GM18951 (cell line): Measurements from ENCODE around the gene CACNB4.
"Not testable (repeated sequence)": the region's sequence is repeated elsewhere in the genome, so short reads cannot be mapped to it uniquely, and the experiment has no call there.

Experiments
- POLR2A ChIP-seq: IDR thresholded peaks from 4 replicates; pipeline ENCODE4 v1.6.1; 2011; ENCODE audit warnings: mild to moderate bottlenecking; ENCODE audit not compliant: insufficient read length, insufficient read depth; ENCODE audit errors: extremely low read depth
- in situ Hi-C: fragments of 300-500 bp; cut with MboI; formaldehyde crosslinking; loops from one replicate; pipeline ENCODE4 v1.12.0; 2022; ENCODE audit warnings: low sequenced_read_pairs, mixed read lengths, inconsistent platforms; ENCODE audit not compliant: unreplicated experiment

CACNB4 gene

DNA sequence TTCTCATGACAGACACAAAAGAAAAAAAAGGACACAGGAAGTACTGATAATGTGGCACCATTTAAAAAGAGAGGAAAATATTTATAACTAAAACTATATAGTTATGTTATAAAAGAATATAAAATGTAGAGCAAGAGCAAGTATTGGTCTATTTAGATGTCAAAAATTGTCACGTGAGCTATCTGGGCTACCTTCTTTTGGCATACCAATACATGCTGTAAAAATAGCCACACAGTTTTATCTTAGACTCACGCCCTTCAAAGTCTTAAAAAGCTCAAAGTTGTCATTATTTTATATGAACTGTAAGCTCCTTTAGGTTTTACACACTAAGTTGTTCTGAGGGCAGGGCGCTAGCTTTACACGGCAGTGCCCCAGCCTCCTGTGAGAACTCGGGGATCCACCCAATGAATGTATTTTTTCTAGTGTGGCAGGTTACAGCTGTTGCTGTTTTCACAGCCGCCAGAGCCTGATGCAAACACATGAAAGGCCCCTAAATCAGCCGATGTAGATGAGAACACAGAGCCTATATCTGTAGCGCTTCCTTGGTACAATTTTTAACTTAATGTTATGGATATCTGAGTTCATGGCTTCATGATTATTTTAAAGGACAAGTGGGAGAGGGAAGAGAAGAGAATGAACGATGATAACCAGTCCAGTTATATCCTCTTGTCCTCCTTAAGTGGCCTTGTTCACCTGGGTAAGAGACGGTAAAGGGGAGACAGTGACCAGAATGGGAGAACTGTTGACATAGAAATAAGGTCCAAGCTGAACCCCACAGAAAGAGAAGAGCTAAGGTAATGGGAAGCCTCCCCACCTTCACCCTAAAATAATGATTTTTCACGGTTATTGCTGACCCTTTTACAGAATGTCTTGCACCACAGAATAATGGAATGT is 130.8 kb downstream of the CACNB4 start:
- in situ Hi-C loops = no loop called here
- no peak for TF ChIP-seq POLR2A

DNA sequence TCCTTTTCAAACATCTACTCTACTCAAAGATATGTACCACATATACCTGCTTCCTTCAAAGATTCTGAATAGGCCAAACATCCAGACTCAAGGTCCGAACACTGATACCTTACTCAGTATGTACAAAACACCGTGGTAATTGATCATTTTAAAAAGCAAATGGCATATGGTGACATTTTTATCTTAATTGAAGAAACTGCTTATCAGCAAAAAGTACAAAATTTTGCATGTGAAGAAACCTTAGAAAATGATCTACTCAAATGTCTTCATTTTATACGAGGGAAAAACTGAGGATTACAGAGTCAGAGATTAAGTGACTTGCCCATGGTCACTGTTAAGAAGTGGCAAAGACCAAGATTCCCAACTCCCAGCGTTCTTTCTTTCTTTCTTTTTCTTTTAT is 133.0 kb downstream of the CACNB4 start:
- in situ Hi-C loops = no loop called here
- no peak for TF ChIP-seq POLR2A

DNA sequence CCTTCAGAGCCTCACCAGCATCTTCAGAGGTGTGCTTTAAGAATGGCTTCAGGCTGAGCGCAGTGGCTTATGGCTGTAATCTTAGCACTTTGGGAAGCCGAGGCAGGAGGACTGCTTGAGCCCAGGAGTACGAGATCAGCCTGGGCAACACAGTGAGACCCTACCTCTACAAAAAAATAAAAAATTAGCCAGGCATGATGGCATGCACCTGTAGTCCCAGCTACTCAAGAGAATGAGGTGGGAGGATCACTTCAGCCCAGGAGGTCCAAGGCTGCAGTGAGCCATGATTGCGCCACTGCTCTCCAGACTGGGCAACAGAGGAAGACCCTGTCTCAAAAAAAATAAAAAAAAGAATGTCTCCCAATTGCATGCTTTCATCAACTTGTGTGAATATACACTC is 137.3 kb downstream of the CACNB4 start:
- in situ Hi-C loops = no loop called here
- no peak for TF ChIP-seq POLR2A

DNA sequence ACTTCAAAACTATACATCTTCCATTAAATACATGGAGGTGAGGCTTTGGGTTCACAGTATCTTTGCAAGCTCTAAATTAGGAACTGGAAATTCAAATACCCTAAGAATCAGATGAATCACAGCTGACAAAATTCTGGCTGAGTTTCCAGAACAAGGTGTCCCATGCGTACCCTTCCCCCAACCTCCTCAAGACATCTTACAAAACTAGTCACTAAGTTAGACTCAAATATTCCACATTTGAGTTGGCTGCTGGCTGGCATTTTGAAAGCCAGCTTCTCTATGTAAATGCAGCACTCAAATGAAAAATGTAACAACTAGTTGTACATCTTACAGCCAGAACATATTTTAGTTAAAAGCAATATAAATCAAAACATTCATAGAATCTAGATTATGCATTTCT is 139.6 kb downstream of the CACNB4 start:
- in situ Hi-C loops = no loop called here
- TF ChIP-seq POLR2A = no peak

DNA sequence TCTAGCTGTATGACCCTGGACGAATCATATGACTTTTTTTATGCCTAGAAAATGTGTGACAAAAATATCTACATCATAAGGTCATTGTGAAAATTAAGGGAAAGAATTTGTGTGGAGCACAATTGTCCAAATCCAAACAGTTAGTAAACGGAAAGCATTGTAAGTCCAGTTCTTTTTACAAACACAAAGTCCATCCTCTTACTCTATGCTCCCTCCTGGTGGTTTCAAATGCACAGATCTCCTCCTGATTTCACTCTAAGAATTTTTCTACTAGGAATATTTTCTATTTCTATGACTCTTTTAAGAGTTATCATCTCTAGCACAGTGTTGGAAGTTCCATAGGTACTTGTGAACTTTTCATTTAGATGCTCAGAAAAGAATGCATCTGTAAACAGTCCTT is 145.4 kb downstream of the CACNB4 start:
- in situ Hi-C loops = no loop called here
- no peak for TF ChIP-seq POLR2A

DNA sequence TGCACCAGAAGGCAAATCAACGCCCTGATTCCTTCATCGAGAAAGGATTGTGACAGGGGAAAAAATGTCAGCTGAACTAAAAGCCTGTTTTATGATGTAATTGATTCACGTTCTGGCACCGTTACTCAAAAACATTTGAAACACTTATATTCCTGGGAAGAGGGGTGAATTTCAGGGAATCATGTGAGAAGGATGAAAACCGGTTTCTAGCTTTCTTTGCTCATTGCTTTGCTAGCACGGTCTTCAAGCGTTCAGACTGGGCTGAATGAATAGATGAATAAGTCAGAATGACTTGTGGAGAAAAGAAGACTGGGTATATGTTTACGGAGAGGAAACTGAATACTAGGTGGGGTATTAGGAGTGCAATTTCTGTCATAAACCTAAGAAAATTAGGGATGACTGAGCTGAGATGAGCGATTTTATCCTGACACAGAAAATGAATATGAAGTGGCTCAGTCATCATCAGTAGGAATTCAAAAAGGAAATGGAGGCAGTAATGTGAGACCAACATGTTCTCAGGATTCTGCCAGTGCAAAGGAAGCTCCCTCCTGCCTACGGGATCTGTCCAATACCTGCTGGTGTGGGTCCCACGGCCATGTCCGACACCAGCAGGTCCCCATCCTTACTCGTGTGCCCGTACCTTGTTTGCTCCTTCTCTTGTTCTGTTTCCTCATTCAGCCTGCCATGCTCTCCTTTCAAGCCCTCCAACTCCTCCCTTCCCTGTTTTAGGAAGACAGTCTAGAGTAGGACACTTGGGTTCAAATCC is 146.0 kb downstream of the CACNB4 start:
- in situ Hi-C loops = no loop called here
- no peak for TF ChIP-seq POLR2A

DNA sequence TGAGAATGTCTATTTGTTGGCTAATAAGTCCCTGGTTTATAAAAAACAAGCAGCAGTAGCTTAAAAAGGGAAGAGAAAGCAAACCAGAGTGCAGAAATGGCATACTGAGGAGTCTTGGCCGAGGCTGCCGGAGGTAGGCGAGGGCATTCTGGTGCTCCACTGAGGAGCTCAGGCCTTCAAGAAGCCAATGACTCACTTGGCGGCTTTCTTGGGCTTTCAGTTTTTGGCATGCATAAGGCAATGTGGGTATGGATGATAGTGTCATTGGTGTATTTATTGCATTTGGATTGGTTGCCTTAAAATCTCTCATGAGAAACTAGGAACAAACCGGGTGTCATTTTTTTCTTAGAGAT is 151.1 kb downstream of the CACNB4 start:
- no peak for TF ChIP-seq POLR2A
- in situ Hi-C loops = no loop called here

DNA sequence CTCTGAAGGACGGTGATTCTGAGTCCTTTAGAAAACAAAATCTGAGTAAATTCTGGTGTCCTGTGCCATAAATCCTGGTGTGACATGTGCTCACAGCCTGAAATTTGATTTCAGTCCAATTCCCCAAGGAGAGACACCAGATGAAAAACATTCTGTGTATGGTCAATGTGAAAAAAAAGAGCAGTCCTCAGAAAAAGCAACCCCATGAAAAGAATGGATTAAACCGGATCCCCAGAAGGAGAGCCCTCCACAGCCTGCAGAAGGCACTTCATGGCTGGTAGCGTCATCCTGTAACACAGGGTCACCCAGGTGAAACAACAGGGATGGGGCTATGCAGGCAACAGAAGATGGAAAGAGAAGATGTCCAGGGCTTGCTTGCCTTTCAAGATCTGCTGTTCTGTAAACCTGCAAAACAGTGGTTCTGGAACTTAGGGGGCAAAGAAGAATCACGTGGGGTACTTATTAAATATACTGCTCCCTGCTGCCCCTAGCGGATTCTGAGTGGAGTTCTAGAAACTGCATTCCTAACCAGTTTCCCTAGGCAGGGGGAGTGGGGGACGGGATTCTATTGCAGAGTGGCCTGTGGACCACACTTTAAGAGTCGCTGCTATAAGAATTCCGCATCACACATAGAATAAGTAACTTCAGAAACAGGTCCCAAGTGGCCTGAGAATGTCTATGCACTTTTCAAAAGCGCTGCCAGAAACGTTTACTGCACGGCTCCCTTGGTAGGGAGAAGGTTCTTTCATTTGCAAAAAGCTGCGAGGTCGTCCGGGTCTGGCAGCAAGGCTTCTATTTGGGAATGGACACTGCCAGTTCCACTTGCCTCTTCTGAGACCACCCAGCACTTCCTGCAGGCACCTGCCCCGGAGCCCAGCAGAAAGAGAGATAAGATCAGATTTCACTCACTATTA is 151.7 kb downstream of the CACNB4 start:
- TF ChIP-seq POLR2A = no peak
- in situ Hi-C loops = no loop called here

DNA sequence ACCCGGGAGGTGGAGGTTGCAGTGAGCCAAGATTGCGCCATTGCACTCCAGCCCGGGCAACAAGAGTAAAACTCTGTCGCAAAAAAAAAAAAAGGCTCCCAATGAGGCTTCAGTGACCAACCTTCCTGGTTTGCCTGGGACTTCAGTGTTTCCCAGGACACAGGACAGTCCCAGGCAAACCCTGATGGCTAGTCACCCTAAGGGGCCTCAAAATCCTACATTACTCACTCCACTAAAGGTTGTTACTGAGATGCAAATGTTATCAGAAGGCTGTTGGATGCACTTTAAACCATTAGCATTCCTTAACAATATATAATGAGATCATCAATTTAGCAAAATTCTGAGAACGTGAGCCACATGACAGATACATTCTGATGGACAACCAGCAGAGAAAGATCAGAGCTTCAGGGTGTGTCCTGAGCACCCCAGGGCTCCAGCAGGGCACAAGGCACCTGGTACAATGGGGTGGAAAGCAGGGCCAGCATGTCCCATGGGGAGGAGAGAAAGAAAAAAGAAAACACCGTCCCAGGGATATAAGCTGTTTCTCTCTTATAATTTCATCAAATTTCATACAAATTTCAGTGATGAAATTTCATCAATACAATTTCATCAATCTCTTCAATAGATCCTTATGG is 152.5 kb downstream of the CACNB4 start:
- no peak for TF ChIP-seq POLR2A
- in situ Hi-C loops = no loop called here

DNA sequence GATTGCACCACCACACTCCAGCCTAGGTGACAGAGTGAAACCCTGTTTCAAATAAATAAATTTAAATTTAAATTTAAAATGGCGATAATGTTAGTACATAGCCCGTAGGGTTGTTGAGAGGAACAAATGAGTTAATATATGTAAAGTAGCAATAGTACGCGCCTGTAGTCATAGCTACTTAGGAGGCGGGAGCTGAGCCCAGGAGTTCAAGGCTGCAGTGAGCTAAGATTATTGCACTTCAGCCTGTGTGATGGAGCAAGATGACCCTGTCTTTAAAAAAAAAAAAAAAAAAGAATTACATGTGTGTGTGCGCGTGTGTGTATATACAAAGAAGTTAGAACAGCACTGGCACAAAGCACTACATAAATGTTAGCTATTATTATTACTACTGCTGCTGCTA is 153.2 kb downstream of the CACNB4 start:
- in situ Hi-C loops = no loop called here
- no peak for TF ChIP-seq POLR2A

DNA sequence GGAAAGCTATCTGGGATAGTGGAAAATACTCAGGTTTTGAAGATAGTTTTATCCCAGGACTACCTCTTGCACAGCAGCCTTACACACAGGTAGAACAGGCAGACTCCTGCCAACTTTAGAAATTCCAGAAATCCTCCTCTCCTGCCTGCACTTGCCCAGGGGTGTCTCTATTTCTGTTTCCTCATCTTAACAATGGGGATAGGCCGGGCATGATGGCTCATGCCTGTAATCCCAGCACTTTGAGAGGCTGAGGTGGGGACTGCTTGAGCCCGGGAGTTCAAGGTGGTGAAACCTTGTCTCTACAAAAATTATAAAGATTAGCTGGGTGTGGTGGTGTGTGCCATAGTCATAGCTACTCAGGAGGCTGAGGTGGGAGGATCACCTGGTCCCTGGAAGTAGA is 153.7 kb downstream of the CACNB4 start:
- in situ Hi-C loops = no loop called here
- no peak for TF ChIP-seq POLR2A

DNA sequence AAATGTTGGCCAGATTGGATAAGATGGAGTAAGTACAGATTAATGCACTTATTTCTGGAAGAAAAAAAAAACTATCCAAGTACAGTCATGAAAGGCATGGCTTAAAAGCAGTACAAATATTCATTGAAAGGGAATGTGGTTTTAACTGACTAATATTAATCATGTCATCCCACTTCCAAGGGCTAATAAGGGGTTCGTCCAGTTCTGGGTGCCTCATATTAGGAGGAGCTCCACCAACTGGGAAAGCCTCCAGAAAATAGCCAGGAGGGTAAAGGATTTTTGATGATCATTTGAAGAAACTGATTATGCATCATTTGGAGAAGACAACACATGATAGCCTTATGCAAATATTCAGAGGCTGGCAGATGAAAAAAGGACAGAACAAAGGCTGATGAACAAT is 155.4 kb downstream of the CACNB4 start:
- TF ChIP-seq POLR2A = no peak
- in situ Hi-C loops = no loop called here

DNA sequence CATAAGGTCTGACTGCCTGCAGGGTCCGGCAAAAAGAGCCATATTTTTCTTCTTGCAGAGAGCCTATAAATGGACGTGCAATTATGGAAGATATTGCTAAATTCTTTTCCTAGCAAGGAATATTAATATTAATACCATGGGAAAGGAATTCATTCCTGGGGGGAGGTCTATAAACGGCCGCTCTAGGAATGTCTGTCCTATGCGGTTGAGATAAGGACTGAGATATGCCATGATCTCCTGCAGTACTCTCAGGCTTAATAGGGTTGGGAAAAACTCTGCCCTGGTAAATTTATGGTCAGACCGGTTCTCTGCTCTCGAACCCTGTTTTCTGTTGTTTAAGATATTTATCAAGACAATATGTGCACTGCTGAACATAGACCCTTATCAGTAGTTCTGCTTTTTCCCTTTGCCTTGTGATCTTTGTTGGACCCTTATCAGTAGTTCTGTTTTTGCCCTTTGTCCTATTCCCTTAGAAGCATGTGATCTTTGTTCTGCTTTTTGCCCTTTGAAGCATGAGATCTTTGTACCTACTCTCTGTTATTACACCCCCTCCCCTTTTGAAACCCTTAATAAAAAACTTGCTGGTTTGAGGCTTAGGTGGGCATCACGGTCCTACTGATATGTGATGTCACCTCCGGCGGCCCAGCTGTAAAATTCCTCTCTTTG is 156.2 kb downstream of the CACNB4 start:
- in situ Hi-C loops = not testable (repeated sequence)
